Heart left ventricle (tissue), 16 donors: Measurements from ENCODE around the gene SGPP2. TPM values are rescaled to one million over a fixed set of nuclear protein-coding genes. Genes with fewer than 3 reads are reported as not detected.

Source experiments
- ATAC-seq, 4 donors: fragments of 200-7000 bp; cut with Tn5 transposase; one replicate each; pipeline ENCODE4 v1.9.1; 2020 to 2022; ENCODE audit warnings: moderate library complexity in 4 of 4, mild to moderate bottlenecking in 3 of 4, moderate number of reproducible peaks in 1 of 4
- DNase-seq, 5 donors: peaks; one replicate each; pipeline ENCODE4 v3.0.0-alpha.2; 2020
- H3K27ac ChIP-seq, 12 donors: fragments of 200-600 bp; sonication (generic) in 4 of 12; one replicate each; pipeline versions ENCODE4 v1.5.0 to v1.8.0; 2016 to 2022; ENCODE audit warnings: mild to moderate bottlenecking in 2 of 12
- H3K27me3 ChIP-seq, 9 donors: fragments of 200-600 bp; sonication (generic) in 2 of 9; one replicate each; pipeline versions ENCODE4 v1.5.1 to v1.8.0; 2016 to 2022; ENCODE audit warnings: mild to moderate bottlenecking in 3 of 9
- H3K36me3 ChIP-seq, 9 donors: fragments of 200-600 bp; sonication (generic) in 2 of 9; one replicate each; pipeline versions ENCODE4 v1.5.0 to v1.8.0; 2018 to 2022; ENCODE audit warnings: mild to moderate bottlenecking in 2 of 9
- H3K4me1 ChIP-seq, 12 donors: fragments of 200-600 bp; sonication (generic) in 4 of 12; one replicate each; pipeline versions ENCODE4 v1.5.0 to v1.8.0; 2016 to 2022; ENCODE audit warnings: mild to moderate bottlenecking in 3 of 12
- H3K4me3 ChIP-seq, 12 donors: fragments of 200-600 bp; sonication (generic) in 4 of 12; one replicate each; pipeline versions ENCODE4 v1.5.0 to v1.8.0; 2017 to 2022; ENCODE audit warnings: mild to moderate bottlenecking in 9 of 12, moderate library complexity in 4 of 12
- H3K9me3 ChIP-seq, 12 donors: fragments of 200-600 bp; sonication (generic) in 4 of 12; one replicate each; pipeline versions ENCODE4 v1.5.0 to v1.8.0; 2016 to 2022; ENCODE audit warnings: mild to moderate bottlenecking in 1 of 12
- CTCF ChIP-seq, 12 donors: fragments of 200-600 bp; sonication (generic) in 4 of 12; IDR thresholded peaks; one replicate each; pipeline versions ENCODE4 v1.5.0 to v1.8.0; 2018 to 2022; ENCODE audit warnings: antibody characterized with exemption in 12 of 12, mild to moderate bottlenecking in 5 of 12
- POLR2A ChIP-seq, 2 donors: fragments of 450-650 bp; IDR thresholded peaks; one replicate each; pipeline ENCODE4 v1.6.1; 2017; ENCODE audit warnings: antibody characterized with exemption in 2 of 2, mild to moderate bottlenecking in 2 of 2, moderate library complexity in 2 of 2
- WGBS, 4 donors: extraction: QIAGEN DNeasy Blood & Tissue Kit in 2 of 4; methylation state at CpG; one replicate each; pipeline versions ENCODE4 v1.1.5 to v1.1.7; 2013 to 2018; 5-methylcytosine and 5-hydroxymethylcytosine counted together
- intact Hi-C, 10 donors: fragments of 100-400 bp; cut with DNase I; formaldehyde crosslinking; loops; one replicate each; pipeline versions ENCODE4 v1.11.1 to v1.14.2; 2022
- polyA plus RNA-seq, 2 donors: library from polyadenylated mRNA; stranded (reverse); fragments of 200-250 nt; gene quantifications; one replicate each; pipeline ENCODE4 v1.2.3, GENCODE V29; 2013
- total RNA-seq, 9 donors: library from RNA; depleted of rRNA in 2 of 9; stranded (reverse); fragments of >200 nt in 2 of 9; fragmentation: NEBNext Ultra II Directional in 3 of 9; extraction: Animal tissue kit (Norgen Biotek cat#: 25700) in 3 of 9; gene quantifications; one replicate each; pipeline versions ENCODE4 v1.1.0 to v1.2.4, GENCODE V29; 2016 to 2023
- donor health status: ischemic (EF 13 %, LVEDD 7.1; RV severe dilation, severe dysfunction).
- donor health status: healthy with polysubstance abuse.
- donor health status: DM: no; HTN: yes; CAD: no.
- donor health status: DM: no; HTN: no; CAD: no.
- donor health status: ischemic (EF 25% LVEDD 6.9; RV normal size, moderate dysfunction).
- donor health status: ischemic (EF 25% LVEDD 5.7; RV mildly dilated, moderate dysfunction).
- donor health status: healthy.
- donor health status: DM: yes; HTN: yes; CAD: no.
- donor health status: ischemic (EF 35%, LVEDD 5.7; RV mildly dilated, moderate dysfunction).
- donor health status: nonischemic (EF 11% LVEDD 7.7; RV severe dilation, severe dysfunction).
- donor health status: DM: yes; HTN: yes; CAD: no.
- donor health status: PGD.
- donor health status: ischemic (EF 29% LVEDD 5.4; RV normal size, mild dysfunction).
- donor health status: nonischemic (EF 23%, LVEDD 6.1; RV moderate dilation, normal function).

SGPP2 gene
- total and polyA plus RNA-seq, 11 donors: 1.6 to 25.8 (median 12.4) TPM

DNA sequence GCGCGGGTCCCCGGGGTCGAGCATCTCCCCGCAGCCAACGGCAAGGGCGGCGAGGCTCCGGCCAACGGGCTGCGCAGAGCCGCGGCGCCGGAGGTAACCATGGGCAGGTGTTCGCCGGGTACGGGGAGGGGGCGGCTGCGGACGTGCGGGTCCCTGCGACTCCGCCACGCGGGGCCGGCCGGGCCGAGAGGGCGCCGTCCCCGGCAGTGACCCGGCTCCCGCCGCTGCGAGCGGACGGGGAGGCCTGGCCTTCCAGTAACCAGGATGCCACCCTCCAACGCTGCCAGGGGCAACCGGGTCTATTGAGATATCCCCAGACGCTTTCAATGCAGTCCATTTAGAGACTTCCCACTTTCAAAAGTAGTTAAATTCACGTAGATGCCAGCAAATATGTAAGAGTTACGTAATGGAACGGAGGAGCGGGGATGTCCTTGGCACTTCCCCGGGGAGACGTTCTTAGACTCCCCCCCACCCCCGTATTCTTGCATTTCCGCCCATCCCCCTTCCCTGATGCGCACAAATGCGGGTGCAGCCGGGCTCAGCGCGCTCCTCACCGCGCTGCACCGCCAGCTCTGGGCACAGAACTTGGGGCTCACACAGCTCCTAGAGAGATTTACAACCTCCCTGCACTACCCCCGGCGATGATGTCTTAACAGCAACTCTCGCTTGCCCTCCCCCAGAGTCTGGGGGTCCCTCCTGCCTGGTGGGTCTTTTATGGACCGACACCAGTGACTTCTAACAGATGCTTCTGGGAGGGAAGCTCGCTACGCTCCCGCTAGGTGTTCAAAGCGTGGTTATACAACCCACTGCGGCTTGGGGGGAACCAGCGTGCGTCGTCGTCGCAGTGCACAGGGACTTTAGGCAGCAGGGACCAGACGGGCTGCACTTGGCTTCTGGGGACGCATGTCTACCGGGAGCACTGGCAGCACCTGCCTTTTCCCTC, 657 bp downstream of the SGPP2 start:
- intact Hi-C loops: loop anchor here in 1 of 10 donors (10.0 kb wide), 1 partner anchor 150 kb away; no protein-coding TSS in a partner anchor
- TF ChIP-seq CTCF (IDR thresholded peaks at IDR 0.05) (no peak), POLR2A (IDR thresholded peaks at IDR 0.05) (no peak)
- ATAC-seq: peak; percentile 50 to 70 (median 56)
- Histone ChIP-seq H3K9me3 (no peaks in the 10 kb centered on the region), H3K4me3 (peak overlapping the region; percentile 43 to 72 (median 60)), H3K4me1 (peaks cover 0 to 17% (median 0%) of the 10 kb centered on the region in 12 donors), H3K27me3 (peaks cover 0 to 42% (median 10%) of the 10 kb centered on the region in 9 donors), H3K27ac (peak overlapping the region in 6 of 12 donors; percentile 7 to 55 (median 18)), H3K36me3 (no peaks in the 10 kb centered on the region)
- peak in 2 of 5 donors; percentile 61 to 63 for DNase-seq
- 4 to 8% (median 6%) methylated on average over 10 to 74 of the region's 74 CpGs for WGBS, 4 donors

DNA sequence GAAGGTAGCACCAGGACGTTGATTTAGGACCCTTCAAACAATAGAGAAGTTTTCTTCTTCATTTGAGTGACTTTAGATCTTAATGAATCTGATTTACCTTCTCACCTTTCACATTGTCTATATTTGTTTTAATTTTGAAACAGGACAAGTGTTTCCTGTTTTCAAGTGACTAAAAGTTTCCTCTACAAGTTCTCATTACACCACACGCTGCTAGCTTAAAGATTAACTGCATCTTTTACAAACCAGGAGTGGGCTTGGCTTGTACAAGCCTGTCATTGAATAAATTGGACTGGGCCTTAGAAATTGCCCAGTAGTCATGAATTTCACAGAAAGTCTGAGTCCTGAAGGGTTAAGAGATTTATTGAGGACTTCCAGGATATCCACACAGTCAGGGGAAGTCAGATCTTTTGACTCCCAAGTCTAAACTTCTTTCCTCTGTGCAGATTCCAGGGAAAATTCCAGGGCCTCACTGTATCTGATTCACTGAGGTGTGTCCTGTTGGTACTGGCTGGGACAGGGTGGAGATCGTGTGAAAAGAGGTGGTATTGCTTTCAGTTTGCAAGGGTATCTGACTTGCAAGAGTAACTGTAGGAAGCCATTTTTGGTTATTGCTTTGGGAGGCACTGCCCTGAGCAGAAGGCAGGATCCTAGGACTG, 3.4 kb downstream of the SGPP2 start:
- peaks cover 0 to 17% (median 0%) of the 10 kb centered on the region in 12 donors for H3K4me1 ChIP-seq
- WGBS, 4 donors: 50 to 60% (median 54%) methylated on average over 3 of the region's 3 CpGs
- peaks cover 0 to 36% (median 10%) of the 10 kb centered on the region in 9 donors for H3K27me3 ChIP-seq
- no peak for DNase-seq
- intact Hi-C loops: loop anchor here in 1 of 10 donors (10.0 kb wide), 1 partner anchor 147 kb away; no protein-coding TSS in a partner anchor
- no peak overlapping the region for H3K27ac ChIP-seq
- no peak overlapping the region for H3K4me3 ChIP-seq
- TF ChIP-seq CTCF (IDR thresholded peaks at IDR 0.05) (no peak), POLR2A (IDR thresholded peaks at IDR 0.05) (no peak)
- no peaks in the 10 kb centered on the region for H3K9me3 ChIP-seq
- ATAC-seq: no peak
- no peaks in the 10 kb centered on the region for H3K36me3 ChIP-seq

- DNase-seq (no peak), ATAC-seq (no peak)
- WGBS, 4 donors: 76 to 82% (median 80%) methylated on average over 3 of the region's 3 CpGs
- no peak for TF ChIP-seq POLR2A (IDR thresholded peaks at IDR 0.05)
- TF ChIP-seq CTCF (IDR thresholded peaks at IDR 0.05): no peak
- Histone ChIP-seq H3K27ac (no peak overlapping the region), H3K4me3 (no peak overlapping the region), H3K27me3 (peaks cover 0 to 13% (median 4%) of the 10 kb centered on the region in 9 donors), H3K36me3 (no peaks in the 10 kb centered on the region), H3K4me1 (peaks cover 0 to 12% (median 0%) of the 10 kb centered on the region in 12 donors), H3K9me3 (no peaks in the 10 kb centered on the region)
- intact Hi-C loops: no loop called here
These were observed 5.7 kb downstream of the SGPP2 start for GRCh38 chr2:222430071-222430470.

- Histone ChIP-seq H3K27ac (no peak overlapping the region), H3K9me3 (no peaks in the 10 kb centered on the region), H3K27me3 (peaks cover 0 to 7% (median 0%) of the 10 kb centered on the region in 9 donors), H3K4me3 (no peak overlapping the region), H3K4me1 (peaks cover 0 to 9% (median 0%) of the 10 kb centered on the region in 12 donors), H3K36me3 (no peaks in the 10 kb centered on the region)
- TF ChIP-seq POLR2A (IDR thresholded peaks at IDR 0.05): no peak
- no peak for TF ChIP-seq CTCF (IDR thresholded peaks at IDR 0.05)
- no peak for DNase-seq
- intact Hi-C loops: no loop called here
- no peak for ATAC-seq
These were observed 6.3 kb downstream of the SGPP2 start for GRCh38 chr2:222430681-222431080.
